ENCODE results near the gene RLIM. TPM values are rescaled to one million over a fixed set of nuclear protein-coding genes. Genes with fewer than 3 reads are reported as not detected.

RLIM gene
- total and polyA plus RNA-seq, 2 of the 8 experiments (the other 6 are each of a cell fraction or from before 2014, with no cell fraction given), result 6.3 to 34.6 TPM

DNA sequence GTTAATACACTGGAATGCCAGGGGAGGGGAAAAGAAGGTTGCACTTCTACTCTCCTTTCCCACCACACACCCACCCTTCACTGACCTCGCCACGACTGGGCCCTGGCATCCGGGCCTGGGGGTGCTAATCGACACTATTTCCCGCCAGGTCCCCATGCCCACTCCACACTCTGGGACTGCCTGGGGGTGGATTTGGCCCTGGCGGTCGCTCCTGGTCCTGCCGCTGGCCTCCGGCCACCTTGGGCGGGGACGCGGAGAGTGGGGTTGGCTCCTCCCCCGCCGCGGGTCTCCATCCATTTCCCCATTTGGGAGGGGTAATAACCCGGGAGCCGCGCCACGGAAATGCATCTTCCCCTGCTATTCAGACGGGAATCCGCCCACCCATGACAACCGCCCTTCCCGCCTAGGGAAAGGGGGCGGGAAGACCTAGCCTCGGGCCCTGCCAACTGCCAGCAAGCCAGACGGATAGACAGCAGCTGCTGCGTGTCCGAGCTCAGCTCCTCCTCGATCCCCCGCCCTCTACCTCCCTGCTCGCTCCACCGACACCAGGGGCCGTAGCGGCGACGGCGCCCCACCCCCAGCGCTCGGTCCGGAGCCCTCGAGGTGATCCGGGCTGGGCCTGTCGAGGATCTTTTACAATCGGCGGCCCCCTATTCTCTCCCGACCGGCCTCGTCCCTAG is 78.1 kb downstream of the RLIM start (continued):
- peak; percentile 54 for TF ChIP-seq KDM4A (IDR thresholded peaks at IDR 0.05; ENCODE audit: low read depth, low read length, severe bottlenecking)
- no peak for TF ChIP-seq SIX5 (IDR thresholded peaks at IDR 0.05; ENCODE audit: low read depth, low read length)
- TF ChIP-seq, protein P1, sequence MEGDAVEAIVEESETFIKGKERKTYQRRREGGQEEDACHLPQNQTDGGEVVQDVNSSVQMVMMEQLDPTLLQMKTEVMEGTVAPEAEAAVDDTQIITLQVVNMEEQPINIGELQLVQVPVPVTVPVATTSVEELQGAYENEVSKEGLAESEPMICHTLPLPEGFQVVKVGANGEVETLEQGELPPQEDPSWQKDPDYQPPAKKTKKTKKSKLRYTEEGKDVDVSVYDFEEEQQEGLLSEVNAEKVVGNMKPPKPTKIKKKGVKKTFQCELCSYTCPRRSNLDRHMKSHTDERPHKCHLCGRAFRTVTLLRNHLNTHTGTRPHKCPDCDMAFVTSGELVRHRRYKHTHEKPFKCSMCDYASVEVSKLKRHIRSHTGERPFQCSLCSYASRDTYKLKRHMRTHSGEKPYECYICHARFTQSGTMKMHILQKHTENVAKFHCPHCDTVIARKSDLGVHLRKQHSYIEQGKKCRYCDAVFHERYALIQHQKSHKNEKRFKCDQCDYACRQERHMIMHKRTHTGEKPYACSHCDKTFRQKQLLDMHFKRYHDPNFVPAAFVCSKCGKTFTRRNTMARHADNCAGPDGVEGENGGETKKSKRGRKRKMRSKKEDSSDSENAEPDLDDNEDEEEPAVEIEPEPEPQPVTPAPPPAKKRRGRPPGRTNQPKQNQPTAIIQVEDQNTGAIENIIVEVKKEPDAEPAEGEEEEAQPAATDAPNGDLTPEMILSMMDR (IDR thresholded peaks at IDR 0.05; ENCODE audit: control extremely low read depth in 1 of 3, insufficient read depth in 1 of 3, low read depth in 1 of 3, low read length in 3 of 3), result peak; percentile 4 to 36 (median 8); a peak in 2 of 4 replicates
- TF ChIP-seq RBBP5 (IDR thresholded peaks at IDR 0.05; ENCODE audit: borderline replicate concordance, low read depth, low read length), result no peak
- no peak for TF ChIP-seq EGR1 (IDR thresholded peaks at IDR 0.05; ENCODE audit: borderline replicate concordance, low read depth, low read length)
- peak; percentile 31 for TF ChIP-seq CTBP2 (IDR thresholded peaks at IDR 0.05; ENCODE audit: borderline replicate concordance, insufficient read depth, insufficient read length, low read length)
- TF ChIP-seq SP4 (IDR thresholded peaks at IDR 0.05; ENCODE audit: low read length), result no peak
- 0 out of 4 replicates have a peak, but pooled peaks of 1 of the 2 experiments have one; percentile 8 for TF ChIP-seq SIN3A (conservative IDR thresholded peaks at IDR 0.05 in 1 of 2, IDR thresholded peaks at IDR 0.05 in 1 of 2; ENCODE audit: low read depth in 1 of 2, low read length in 2 of 2)
- TF ChIP-seq CBX8 (IDR thresholded peaks at IDR 0.05; ENCODE audit: borderline replicate concordance, low read depth, low read length), result no peak
- TF ChIP-seq KDM5A (IDR thresholded peaks at IDR 0.05; ENCODE audit: low read length), result no peak
- TF ChIP-seq YY1 (IDR thresholded peaks at IDR 0.05; ENCODE audit: low read depth, low read length), result no peak
- no peak for TF ChIP-seq MAFK (IDR thresholded peaks at IDR 0.05; ENCODE audit: low read depth, low read length)
- TF ChIP-seq ASH2L (IDR thresholded peaks at IDR 0.05; ENCODE audit: low read length), result peak; percentile 35
- no peak for TF ChIP-seq EP300 (IDR thresholded peaks at IDR 0.05; ENCODE audit: borderline replicate concordance in 1 of 2, low read depth in 2 of 2, low read length in 2 of 2)

Data from H1 (cell line).